Effector CD8-positive, alpha-beta T cell (primary cell): Measurements from ENCODE around the gene THAP2.

Experiments used
- DNase-seq: peaks from one replicate; lab custom pipeline; 2025; lab: John Stamatoyannopoulos, UW
- total RNA-seq, 4 experiments: gene quantifications; one replicate each; lab custom pipeline; 2026; lab: John Stamatoyannopoulos, UW

The THAP2 gene
- total RNA-seq = 6.5 to 18.0 (median 10.2) reads per million in 4 experiments

GRCh38 chr12:71663561-71664410, at the start of gene THAP2, which contains the start of gene ZFC3H1:
Gene THAP2, plus strand, starts transcription at chr12:71664301. Its CDS starts 209 bp downstream, at chr12:71664510.
Gene ZFC3H1, minus strand, starts transcription at chr12:71663848. Its CDS starts 238 bp downstream, at chr12:71663610.
- DNase-seq = peak; percentile 86

DNA sequence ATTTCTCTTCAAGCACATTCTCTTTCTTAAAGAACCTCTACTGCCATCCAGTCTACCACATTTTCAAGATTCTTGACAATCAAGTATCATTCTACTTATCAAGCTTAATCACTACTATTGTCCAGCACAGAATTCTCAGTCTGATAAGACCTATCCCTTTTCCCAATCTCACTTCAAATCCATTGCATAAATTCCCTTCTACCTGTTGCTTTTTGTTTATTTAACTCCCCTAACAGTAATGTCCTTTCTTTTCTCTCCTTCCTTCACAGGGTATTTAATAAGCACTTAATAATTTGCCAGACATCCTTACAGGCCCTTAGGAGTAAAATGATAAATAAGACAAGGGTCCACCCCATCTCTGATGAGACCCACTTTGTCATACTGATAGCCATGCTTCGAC, 42.2 kb upstream of the THAP2 start:
- DNase-seq = no peak

- DNase-seq = no peak
Observed at GRCh38 chr12:71625476-71625875, 38.6 kb upstream of the THAP2 start.

DNA sequence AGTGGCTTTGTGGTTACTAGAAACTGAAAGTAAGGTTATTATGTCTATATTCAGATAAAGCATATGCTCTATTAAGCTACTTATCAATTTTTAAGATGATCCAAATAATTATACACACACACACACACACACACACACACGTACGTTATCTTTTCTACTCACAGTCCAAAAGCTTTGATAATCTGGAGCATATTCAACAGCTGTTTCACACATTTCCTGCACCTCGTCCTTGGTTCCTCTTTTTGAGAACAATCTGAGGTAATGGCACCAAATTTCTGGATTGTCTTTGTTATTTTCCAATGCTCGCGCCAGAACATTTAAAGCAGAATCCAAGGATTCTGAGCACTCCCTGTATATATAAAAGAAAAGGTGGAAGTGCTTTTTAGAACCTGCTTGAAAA, 38.0 kb upstream of the THAP2 start:
- DNase-seq = no peak

GRCh38 chr12:71626768-71627167, 37.3 kb upstream of the THAP2 start:
- DNase-seq = no peak

DNA sequence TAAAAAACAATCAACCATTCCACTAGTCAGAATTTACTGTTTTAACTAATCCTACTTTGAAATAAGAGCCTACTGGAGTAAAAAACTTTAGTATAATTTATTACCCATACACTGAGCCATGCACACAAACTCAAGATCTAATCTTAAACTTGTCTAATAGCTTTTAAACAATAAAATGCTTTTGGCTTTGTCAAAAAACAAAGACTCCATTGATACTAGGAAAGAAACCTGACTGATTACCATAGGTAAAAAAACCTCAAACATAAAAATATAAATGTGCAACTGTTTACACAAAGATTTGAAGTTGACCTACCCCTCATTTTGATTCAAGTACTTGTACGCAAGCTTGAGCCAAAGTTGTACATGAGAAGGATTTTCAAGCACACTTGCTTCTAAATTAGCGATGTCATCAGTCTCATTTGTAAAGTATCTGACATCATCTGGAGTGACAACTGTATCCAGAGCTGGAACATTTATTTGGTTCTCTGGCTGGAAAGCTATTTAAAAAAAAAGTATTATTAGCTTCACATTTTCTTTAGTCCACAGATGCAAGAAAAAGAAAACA, 36.6 kb upstream of the THAP2 start:
- no peak for DNase-seq

DNA sequence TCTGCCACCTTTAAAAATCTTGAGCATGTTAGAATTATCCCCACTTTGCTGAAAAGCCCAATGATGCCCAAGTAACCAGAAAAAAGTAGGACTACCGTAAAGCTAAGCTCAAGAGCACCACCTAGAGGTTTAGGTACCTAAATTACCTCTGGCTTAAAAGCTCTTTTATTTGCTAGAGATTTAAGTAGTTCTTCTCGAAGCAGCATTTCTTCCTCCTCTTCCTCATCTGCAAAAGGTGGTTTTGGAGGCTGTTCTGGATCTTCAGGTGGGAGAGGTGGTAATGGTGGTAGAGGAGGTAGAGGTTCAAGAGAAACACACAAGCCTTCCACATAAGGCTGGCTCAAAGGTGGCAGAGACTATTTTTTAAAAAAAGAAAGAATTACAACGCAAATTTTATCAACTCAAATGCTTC, 27.4 kb upstream of the THAP2 start:
- no peak for DNase-seq

GRCh38 chr12:71638499-71638898, 25.6 kb upstream of the THAP2 start:
- DNase-seq = no peak

DNA sequence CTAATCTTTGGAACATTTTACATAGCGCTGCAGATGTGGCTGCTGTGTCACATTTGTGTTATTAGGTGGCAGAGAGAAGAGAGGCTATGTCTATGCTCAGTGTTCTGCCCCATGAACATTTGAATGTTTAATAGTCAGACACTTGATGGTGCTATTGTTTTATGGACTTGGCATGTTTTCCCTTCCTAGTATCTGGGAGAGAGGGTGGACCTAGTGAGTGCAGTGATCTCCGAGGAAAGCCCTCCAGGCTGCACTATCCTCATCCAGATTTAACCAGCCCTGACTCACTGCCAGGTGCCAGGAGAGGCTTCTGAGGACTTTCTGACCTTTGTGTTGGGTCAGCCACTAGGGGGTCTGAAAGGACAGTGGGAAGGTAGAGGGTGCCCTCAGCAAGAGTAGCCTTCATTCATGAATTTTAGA, 24.8 kb upstream of the THAP2 start:
- DNase-seq = no peak

GRCh38 chr12:71640316-71640715, 23.8 kb upstream of the THAP2 start:
- no peak for DNase-seq

DNA sequence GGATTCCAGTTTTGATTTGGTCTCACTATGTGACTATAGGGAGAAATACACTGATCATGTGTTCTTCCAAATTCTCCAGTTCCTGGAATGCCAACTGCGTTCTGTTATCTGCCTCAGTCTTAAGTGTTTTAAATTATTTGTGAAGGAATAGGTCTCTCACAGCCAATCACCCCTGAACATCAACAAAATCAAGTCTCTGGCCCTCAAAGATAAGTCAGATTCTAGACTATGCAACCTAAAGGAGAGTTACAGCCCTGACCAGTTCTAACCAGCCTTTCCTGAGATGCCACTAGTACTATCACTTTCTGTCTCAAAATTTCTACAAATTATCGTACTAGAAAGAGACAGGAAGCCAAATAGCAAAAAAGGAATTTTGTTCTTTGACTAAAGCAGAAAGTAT, 22.7 kb upstream of the THAP2 start:
- no peak for DNase-seq

DNA sequence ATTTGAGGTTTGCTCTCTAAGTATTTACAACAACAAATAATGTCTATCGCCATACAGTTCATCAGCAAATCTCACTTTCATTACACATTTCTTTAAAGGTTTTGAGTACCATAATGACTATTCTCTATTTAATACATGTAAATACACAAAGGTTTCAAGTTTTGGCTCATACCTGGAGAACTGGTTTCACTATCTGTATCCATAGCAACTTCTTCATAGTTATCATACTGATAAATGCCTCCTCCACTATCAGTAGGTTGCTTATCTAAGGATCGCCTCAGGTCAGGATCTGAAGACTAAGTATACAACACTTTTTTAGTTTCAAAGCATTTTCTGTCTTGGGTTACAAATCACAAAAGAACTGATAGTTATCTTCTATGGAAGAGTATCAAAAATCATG, 21.8 kb upstream of the THAP2 start:
- DNase-seq = no peak

DNA sequence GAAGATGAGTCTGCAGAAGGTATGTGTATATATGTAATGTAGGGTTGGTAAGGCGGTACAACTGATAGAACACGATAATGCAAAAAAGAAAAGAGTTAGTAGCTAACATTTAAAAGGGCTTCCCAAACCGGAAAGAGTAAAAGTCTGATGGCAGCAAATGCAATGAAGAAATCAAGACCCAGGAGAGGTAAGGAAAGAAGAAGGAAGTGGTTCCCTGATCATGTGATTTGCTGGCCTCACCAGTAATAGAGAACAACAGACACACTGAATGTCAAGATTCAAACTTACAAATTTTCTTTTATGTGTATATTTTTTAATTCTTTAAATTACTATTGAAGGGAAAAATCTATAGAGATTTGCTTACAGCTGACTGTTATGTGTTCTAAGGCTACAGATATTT, 18.8 kb upstream of the THAP2 start:
- no peak for DNase-seq

DNA sequence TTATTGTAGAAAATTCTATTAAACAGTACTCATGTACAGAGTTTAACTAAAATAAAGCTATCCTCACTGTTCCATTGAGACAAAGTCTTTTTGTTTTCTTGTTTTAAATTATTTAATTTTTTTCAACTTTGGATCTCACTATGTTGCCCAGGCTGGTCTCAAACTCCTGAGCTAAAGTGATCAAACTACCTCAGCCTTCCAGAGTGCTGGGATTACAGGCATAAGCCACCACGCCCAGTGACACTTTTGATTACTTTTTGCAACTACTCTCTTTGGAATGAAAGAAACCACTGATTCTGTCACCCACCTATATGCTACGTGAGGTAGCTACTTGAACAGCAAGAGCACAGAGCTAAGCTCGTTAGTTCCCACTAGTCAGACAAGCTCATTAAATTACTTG, 17.6 kb upstream of the THAP2 start:
- no peak for DNase-seq

GRCh38 chr12:71648537-71648936, 15.6 kb upstream of the THAP2 start:
- DNase-seq = no peak

GRCh38 chr12:71649401-71649800, 14.7 kb upstream of the THAP2 start:
- no peak for DNase-seq

DNA sequence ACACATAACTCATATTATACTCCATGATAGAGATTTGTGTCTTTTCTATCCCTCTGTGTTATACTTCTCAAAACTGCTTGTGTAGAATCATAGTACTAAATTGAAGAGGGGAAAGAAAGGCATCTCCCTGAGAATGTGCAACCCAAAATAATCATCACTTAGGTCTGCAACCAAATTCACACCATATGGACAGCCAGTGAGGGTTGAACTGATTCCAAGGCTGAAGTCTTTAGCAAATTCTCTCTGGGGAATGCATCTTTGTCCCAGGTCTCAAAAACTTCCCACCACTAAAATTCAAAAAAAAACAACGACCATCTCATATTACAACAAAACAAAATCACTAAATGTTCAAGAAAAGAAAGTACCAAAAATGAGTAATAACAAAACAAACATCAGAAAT, 11.4 kb upstream of the THAP2 start:
- no peak for DNase-seq

- no peak for DNase-seq
Observed at GRCh38 chr12:71653137-71653536, 11.0 kb upstream of the THAP2 start.

DNA sequence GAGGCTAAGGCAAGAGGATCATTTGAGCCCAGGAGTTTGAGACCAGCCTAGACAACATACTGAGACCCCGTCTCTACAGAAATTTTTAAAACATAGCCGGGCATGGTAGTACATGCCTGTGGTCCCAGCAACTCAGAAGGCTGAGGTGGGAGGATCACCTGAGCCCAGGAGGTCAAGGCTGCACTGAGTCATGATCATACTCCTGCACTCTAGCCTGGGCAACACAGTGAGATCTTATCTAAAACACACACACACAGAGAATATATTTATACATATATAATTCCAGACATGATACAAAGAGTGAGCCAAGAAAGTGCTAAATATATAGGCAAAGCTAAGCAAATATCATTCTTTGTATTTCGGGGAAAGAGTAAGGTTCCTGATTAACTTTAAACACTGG, 9.9 kb upstream of the THAP2 start:
- no peak for DNase-seq

DNA sequence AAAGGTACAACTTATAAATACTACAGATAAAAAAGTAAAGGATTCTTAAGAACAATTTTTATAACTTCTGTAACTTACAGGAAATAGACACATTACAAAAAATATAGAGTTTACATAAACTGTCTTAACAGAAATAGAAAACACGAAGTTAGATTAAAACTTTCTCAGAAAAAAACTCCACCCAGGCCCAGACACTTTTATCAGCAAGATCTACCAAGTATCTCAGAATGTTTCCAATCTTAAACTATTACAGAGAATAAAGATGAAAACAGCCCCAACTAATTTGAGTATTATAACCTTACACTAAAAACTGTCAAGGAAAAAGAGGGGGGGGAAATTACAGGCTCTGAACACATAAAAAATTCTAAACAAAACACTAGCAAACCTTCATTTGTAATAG, 8.6 kb upstream of the THAP2 start:
- no peak for DNase-seq

DNA sequence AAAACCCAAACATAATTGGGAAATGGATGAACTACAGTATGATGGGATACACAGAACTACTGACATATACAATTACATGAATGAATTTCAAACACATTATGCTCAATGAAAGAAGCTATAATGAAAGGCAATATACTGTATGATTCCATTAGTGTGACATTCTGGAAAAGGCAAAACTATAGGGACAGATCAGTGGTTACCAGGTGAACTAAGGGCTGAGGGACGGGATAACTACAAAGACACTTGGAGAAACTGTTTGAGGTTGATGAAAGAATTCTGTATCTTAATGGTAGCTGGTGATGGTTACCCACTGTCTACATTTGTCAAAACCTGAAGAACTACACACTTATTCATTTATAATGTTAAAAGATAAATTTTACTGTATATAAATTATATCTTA, 8.2 kb upstream of the THAP2 start:
- no peak for DNase-seq

DNA sequence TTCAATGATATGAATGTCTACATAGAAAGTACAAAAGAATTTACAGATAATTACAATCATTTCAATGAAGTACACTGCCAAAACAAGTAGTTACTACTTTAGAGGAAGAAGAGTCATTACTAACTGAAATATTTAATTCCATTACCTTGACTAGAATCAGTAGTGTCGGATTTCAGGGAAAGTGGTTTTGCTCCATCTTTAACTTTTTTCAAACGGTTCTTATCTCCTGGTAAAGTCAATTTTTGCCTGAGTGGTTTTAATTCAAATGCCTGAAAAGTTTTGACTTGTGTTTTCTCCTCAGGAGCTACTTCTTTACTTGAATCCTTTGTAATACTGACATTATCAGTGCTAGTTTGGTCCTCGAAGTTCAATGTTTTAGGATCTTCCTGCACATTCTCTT, 7.4 kb upstream of the THAP2 start:
- no peak for DNase-seq

- no peak for DNase-seq
Observed at GRCh38 chr12:71661977-71662530, 2.0 kb upstream of the THAP2 start.
